Endodermal cell (in vitro differentiated cells): ENCODE data around the gene TEF. TPM values are rescaled to one million over a fixed set of nuclear protein-coding genes. Genes with fewer than 3 reads are reported as not detected.

Experiments
- DNase-seq: peaks from one replicate; pipeline ENCODE4 v3.0.0-alpha.2; 2017
- H3K27ac ChIP-seq: 2 replicates; pipeline ENCODE4 v1.5.1; 2013; ENCODE audit warnings: mild to moderate bottlenecking, low read depth, low read length, moderate library complexity
- H3K27me3 ChIP-seq: 2 replicates; pipeline ENCODE4 v1.6.1; 2013; ENCODE audit warnings: mild to moderate bottlenecking, low read length, moderate library complexity; ENCODE audit not compliant: insufficient read depth, control insufficient read depth, poor library complexity, severe bottlenecking
- H3K36me3 ChIP-seq: 2 replicates; pipeline ENCODE4 v1.7.0; 2013; ENCODE audit warnings: mild to moderate bottlenecking, low read length, moderate library complexity; ENCODE audit not compliant: control insufficient read depth, insufficient read depth
- H3K4me1 ChIP-seq: one replicate; pipeline ENCODE4 v1.7.0; 2013; ENCODE audit warnings: low read length; ENCODE audit not compliant: control insufficient read depth, insufficient read depth
- H3K4me3 ChIP-seq: 2 replicates; pipeline ENCODE4 v1.5.1; 2013; ENCODE audit warnings: mild to moderate bottlenecking, low read length, moderate library complexity
- H3K9ac ChIP-seq: 2 replicates; pipeline ENCODE4 v1.6.1; 2013; ENCODE audit warnings: mild to moderate bottlenecking, low read length, moderate library complexity; ENCODE audit not compliant: poor library complexity, severe bottlenecking; ENCODE audit errors: extremely low read depth
- H3K9me3 ChIP-seq: 2 replicates; pipeline ENCODE4 v1.6.1; 2013; ENCODE audit warnings: mild to moderate bottlenecking, low read length, moderate library complexity; ENCODE audit not compliant: control insufficient read depth
- H3K27ac Mint-ChIP-seq: 2 replicates; pipeline ENCODE4 v1.8.0; 2020; ENCODE audit warnings: mixed read lengths
- H3K27me3 Mint-ChIP-seq: 2 replicates; pipeline ENCODE4 v1.8.0; 2021; ENCODE audit warnings: mild to moderate bottlenecking, mixed read lengths; ENCODE audit not compliant: insufficient read depth
- H3K36me3 Mint-ChIP-seq: 2 replicates; pipeline ENCODE4 v1.8.0; 2020; ENCODE audit warnings: low read depth, mixed read lengths
- H3K4me1 Mint-ChIP-seq: 2 replicates; pipeline ENCODE4 v1.8.0; 2020; ENCODE audit warnings: mixed read lengths
- H3K4me3 Mint-ChIP-seq: 2 replicates; pipeline ENCODE4 v1.8.0; 2020; ENCODE audit warnings: mild to moderate bottlenecking, moderate library complexity, mixed read lengths
- H3K9me3 Mint-ChIP-seq: 2 replicates; pipeline ENCODE4 v1.8.0; 2020; ENCODE audit warnings: mild to moderate bottlenecking, mixed read lengths
- WGBS, 2 experiments: methylation state at CpG; one replicate each; pipeline versions ENCODE4 v1.1.5 to v1.1.7; 2013; ENCODE audit warnings: missing lambda C conversion rate in 2 of 2, mixed read lengths in 1 of 2; ENCODE audit not compliant: insufficient coverage in 1 of 2, insufficient read length in 1 of 2; 5-methylcytosine and 5-hydroxymethylcytosine counted together
- total RNA-seq, 2 donors: library from RNA; stranded (reverse); fragmentation: NEBNext Ultra II Directional in 1 of 2; extraction: Animal tissue kit (Norgen Biotek cat#: 25700) in 1 of 2; gene quantifications; 2 replicates in 1 of 2; 3 replicates in 1 of 2; pipeline ENCODE4 v1.2.1, GENCODE V29; 2021
- TF ChIP-seq, protein P1 (sequence below): fragments of 200-600 bp; sonication (generic); conservative IDR thresholded peaks from 2 replicates; pipeline ENCODE4 v1.5.0; 2021; ENCODE audit warnings: antibody characterized with exemption, mild to moderate bottlenecking

The TEF gene
- total RNA-seq, 2 donors from 2014 or later: 4.7 to 7.9 TPM

GRCh38 chr22:41366323-41367029 is 15.3 kb upstream of the TEF start:
- Histone ChIP-seq H3K4me3 (no peak overlapping the region), H3K36me3 (no peaks in the 10 kb centered on the region), H3K9me3 (no peaks in the 10 kb centered on the region), H3K27ac (no peak overlapping the region), H3K27me3 (no peaks in the 10 kb centered on the region), H3K9ac (no peak overlapping the region), H3K4me1 (peaks cover 2% of the 10 kb centered on the region)
- Mint-ChIP-seq H3K4me3 (no peak overlapping the region), H3K27ac (no peak overlapping the region), H3K4me1 (peaks cover 4% of the 10 kb centered on the region), H3K36me3 (no peaks in the 10 kb centered on the region), H3K27me3 (peaks cover 3% of the 10 kb centered on the region), H3K9me3 (no peaks in the 10 kb centered on the region)
- TF ChIP-seq, protein P1, sequence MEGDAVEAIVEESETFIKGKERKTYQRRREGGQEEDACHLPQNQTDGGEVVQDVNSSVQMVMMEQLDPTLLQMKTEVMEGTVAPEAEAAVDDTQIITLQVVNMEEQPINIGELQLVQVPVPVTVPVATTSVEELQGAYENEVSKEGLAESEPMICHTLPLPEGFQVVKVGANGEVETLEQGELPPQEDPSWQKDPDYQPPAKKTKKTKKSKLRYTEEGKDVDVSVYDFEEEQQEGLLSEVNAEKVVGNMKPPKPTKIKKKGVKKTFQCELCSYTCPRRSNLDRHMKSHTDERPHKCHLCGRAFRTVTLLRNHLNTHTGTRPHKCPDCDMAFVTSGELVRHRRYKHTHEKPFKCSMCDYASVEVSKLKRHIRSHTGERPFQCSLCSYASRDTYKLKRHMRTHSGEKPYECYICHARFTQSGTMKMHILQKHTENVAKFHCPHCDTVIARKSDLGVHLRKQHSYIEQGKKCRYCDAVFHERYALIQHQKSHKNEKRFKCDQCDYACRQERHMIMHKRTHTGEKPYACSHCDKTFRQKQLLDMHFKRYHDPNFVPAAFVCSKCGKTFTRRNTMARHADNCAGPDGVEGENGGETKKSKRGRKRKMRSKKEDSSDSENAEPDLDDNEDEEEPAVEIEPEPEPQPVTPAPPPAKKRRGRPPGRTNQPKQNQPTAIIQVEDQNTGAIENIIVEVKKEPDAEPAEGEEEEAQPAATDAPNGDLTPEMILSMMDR: no peak
- 95 to 96% methylated on average over 15 to 17 of the region's 17 CpGs for WGBS, 2 experiments
- DNase-seq: no peak

- Mint-ChIP-seq H3K36me3 (no peaks in the 10 kb centered on the region), H3K4me3 (no peak overlapping the region), H3K27ac (no peak overlapping the region), H3K27me3 (peaks cover 3% of the 10 kb centered on the region), H3K4me1 (peaks cover 4% of the 10 kb centered on the region), H3K9me3 (no peaks in the 10 kb centered on the region)
- Histone ChIP-seq H3K9me3 (no peaks in the 10 kb centered on the region), H3K36me3 (no peaks in the 10 kb centered on the region), H3K4me3 (no peak overlapping the region), H3K27ac (no peak overlapping the region), H3K4me1 (peaks cover 2% of the 10 kb centered on the region), H3K9ac (no peak overlapping the region), H3K27me3 (no peaks in the 10 kb centered on the region)
- 70 to 75% methylated on average over 7 to 21 of the region's 21 CpGs for WGBS, 2 experiments
- DNase-seq: peak; percentile 83
- TF ChIP-seq, protein P1: no peak
Observed at GRCh38 chr22:41367039-41367679, 14.6 kb upstream of the TEF start.

DNA sequence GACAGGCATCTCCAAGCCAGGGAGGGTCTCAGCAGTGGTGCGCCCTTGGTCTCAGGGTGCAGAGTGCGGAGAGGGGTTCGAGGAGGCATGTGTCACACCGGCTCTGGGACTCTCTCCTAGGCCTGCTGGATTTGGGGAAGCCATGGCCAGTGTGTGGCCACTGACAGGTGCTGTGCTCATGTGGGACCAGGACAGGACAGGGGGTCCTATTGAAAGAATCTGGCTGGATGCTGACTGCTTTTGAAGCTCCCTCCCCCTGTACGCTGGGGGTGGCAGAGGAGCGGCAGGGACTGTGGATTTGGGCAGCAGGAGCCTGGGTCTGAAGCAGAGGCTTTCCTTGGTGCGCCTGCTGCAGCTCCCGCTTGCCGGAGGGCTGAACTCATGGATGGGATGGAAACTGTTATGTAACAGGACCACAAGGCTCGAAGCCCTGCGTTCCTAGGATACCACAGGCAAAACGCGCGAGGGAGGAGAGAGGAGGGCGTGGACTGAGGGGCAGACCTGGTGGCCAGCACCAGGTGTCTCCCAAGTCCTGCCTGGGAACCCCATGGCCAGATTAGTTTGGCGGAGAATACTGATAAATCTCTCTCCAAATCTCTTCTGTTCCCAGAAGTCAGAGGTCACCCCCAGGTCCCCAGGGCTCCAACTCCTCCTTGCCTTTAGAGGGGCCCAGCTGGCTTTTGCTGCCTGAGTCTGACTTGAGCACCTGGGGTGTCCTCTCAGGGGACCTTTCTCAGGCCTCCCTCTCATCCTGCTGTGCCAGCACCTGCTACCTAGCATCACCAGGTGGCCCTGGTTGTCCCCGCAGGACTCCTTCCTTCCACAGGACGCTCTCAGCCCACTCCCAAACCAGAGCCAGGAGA is 13.8 kb upstream of the TEF start:
- TF ChIP-seq, protein P1: no peak
- Mint-ChIP-seq H3K9me3 (no peaks in the 10 kb centered on the region), H3K4me3 (no peak overlapping the region), H3K27ac (no peak overlapping the region), H3K4me1 (peaks cover 4% of the 10 kb centered on the region), H3K36me3 (no peaks in the 10 kb centered on the region), H3K27me3 (peaks cover 4% of the 10 kb centered on the region)
- Histone ChIP-seq H3K27ac (no peak overlapping the region), H3K27me3 (no peaks in the 10 kb centered on the region), H3K4me1 (peaks cover 2% of the 10 kb centered on the region), H3K9ac (no peak overlapping the region), H3K4me3 (no peak overlapping the region), H3K9me3 (no peaks in the 10 kb centered on the region), H3K36me3 (no peaks in the 10 kb centered on the region)
- WGBS, 2 experiments: 91 to 92% methylated on average over 11 to 18 of the region's 18 CpGs
- no peak for DNase-seq
